ENCODE results near the gene RTN4IP1.
"Not testable (repeated sequence)": the region's sequence is repeated elsewhere in the genome, so short reads cannot be mapped to it uniquely, and the experiment has no call there.

The RTN4IP1 gene

GRCh38 chr6:106613590-106613989, 15.7 kb downstream of the RTN4IP1 start:
- H3K27me3 ChIP-seq (ENCODE audit: low read depth, low read length), result no peaks in the 10 kb centered on the region
- no peak overlapping the region for H3K27ac ChIP-seq (ENCODE audit: low read length)
- H3K36me3 ChIP-seq (ENCODE audit: control insufficient read depth in 1 of 2, insufficient read depth in 2 of 2, low read length in 2 of 2), result peaks cover 0 to 19% of the 10 kb centered on the region in 2 donors
- no peaks in the 10 kb centered on the region for H3K4me1 ChIP-seq (ENCODE audit: control insufficient read depth in 1 of 2, insufficient read depth in 2 of 2, low read length in 2 of 2)
- H3K9me3 ChIP-seq (ENCODE audit: control insufficient read depth in 1 of 2, low read length in 2 of 2), result no peaks in the 10 kb centered on the region
- H3K4me3 ChIP-seq (ENCODE audit: low read depth in 1 of 2, low read length in 2 of 2), result no peak overlapping the region

GRCh38 chr6:106612671-106613416, 16.5 kb downstream of the RTN4IP1 start:
- Histone ChIP-seq H3K27me3 (ENCODE audit: low read depth, low read length) (no peaks in the 10 kb centered on the region), H3K27ac (ENCODE audit: low read length) (no peak overlapping the region), H3K9me3 (ENCODE audit: control insufficient read depth in 1 of 2, low read length in 2 of 2) (no peaks in the 10 kb centered on the region), H3K4me1 (ENCODE audit: control insufficient read depth in 1 of 2, insufficient read depth in 2 of 2, low read length in 2 of 2) (no peaks in the 10 kb centered on the region), H3K36me3 (ENCODE audit: control insufficient read depth in 1 of 2, insufficient read depth in 2 of 2, low read length in 2 of 2) (peaks cover 0 to 15% of the 10 kb centered on the region in 2 donors), H3K4me3 (ENCODE audit: low read depth in 1 of 2, low read length in 2 of 2) (no peak overlapping the region)

- no peaks in the 10 kb centered on the region for H3K27me3 ChIP-seq (ENCODE audit: low read depth, low read length)
- H3K4me3 ChIP-seq (ENCODE audit: low read depth in 1 of 2, low read length in 2 of 2), result no peak overlapping the region
- H3K27ac ChIP-seq (ENCODE audit: low read length), result no peak overlapping the region
- H3K4me1 ChIP-seq (ENCODE audit: control insufficient read depth in 1 of 2, insufficient read depth in 2 of 2, low read length in 2 of 2), result no peaks in the 10 kb centered on the region
- no peaks in the 10 kb centered on the region for H3K9me3 ChIP-seq (ENCODE audit: control insufficient read depth in 1 of 2, low read length in 2 of 2)
- peaks cover 0 to 11% of the 10 kb centered on the region in 2 donors for H3K36me3 ChIP-seq (ENCODE audit: control insufficient read depth in 1 of 2, insufficient read depth in 2 of 2, low read length in 2 of 2)
Measured at GRCh38 chr6:106611030-106611429, 18.3 kb downstream of the RTN4IP1 start.

GRCh38 chr6:106609699-106610098, 19.6 kb downstream of the RTN4IP1 start:
- no peaks in the 10 kb centered on the region for H3K9me3 ChIP-seq (ENCODE audit: control insufficient read depth in 1 of 2, low read length in 2 of 2)
- H3K27ac ChIP-seq (ENCODE audit: low read length), result no peak overlapping the region
- peaks cover 0 to 12% of the 10 kb centered on the region in 2 donors for H3K36me3 ChIP-seq (ENCODE audit: control insufficient read depth in 1 of 2, insufficient read depth in 2 of 2, low read length in 2 of 2)
- H3K27me3 ChIP-seq (ENCODE audit: low read depth, low read length), result no peaks in the 10 kb centered on the region
- no peak overlapping the region for H3K4me3 ChIP-seq (ENCODE audit: low read depth in 1 of 2, low read length in 2 of 2)
- H3K4me1 ChIP-seq (ENCODE audit: control insufficient read depth in 1 of 2, insufficient read depth in 2 of 2, low read length in 2 of 2), result no peaks in the 10 kb centered on the region

DNA sequence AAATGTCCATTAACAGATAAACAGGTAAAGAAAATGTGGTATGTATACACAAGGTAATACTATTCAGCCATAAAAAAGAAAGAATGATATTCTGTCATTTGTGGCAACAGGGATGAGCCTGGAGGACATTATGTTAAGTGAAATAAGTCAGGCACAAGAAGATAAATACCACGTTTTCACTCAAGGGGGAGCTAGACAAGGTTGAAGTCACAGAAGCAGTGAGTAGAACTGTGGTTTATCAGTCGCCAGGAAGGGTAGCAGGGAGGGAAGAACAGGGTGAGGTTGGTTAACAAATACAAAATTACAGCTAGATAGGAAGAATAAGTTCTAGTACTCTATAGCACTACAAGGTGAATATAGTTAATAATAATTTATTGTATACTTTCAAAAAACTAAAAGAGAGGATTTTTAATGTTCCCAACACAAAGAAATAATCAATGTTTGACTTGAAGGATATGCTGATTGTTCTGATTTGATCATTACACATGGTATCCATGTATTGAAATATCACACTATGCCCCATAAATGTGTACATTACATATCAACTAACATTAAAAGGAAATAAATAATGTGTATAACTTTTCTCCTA, 21.1 kb downstream of the RTN4IP1 start:
- Histone ChIP-seq H3K36me3 (ENCODE audit: control insufficient read depth in 1 of 2, insufficient read depth in 2 of 2, low read length in 2 of 2) (peaks cover 0 to 11% of the 10 kb centered on the region in 2 donors), H3K4me1 (ENCODE audit: control insufficient read depth in 1 of 2, insufficient read depth in 2 of 2, low read length in 2 of 2) (no peaks in the 10 kb centered on the region), H3K27me3 (ENCODE audit: low read depth, low read length) (no peaks in the 10 kb centered on the region), H3K27ac (ENCODE audit: low read length) (no peak overlapping the region), H3K9me3 (ENCODE audit: control insufficient read depth in 1 of 2, low read length in 2 of 2) (no peaks in the 10 kb centered on the region), H3K4me3 (ENCODE audit: low read depth in 1 of 2, low read length in 2 of 2) (no peak overlapping the region)

- no peaks in the 10 kb centered on the region for H3K27me3 ChIP-seq (ENCODE audit: low read depth, low read length)
- no peaks in the 10 kb centered on the region for H3K9me3 ChIP-seq (ENCODE audit: control insufficient read depth in 1 of 2, low read length in 2 of 2)
- no peak overlapping the region for H3K27ac ChIP-seq (ENCODE audit: low read length)
- no peak overlapping the region for H3K4me3 ChIP-seq (ENCODE audit: low read depth in 1 of 2, low read length in 2 of 2)
- H3K36me3 ChIP-seq (ENCODE audit: control insufficient read depth in 1 of 2, insufficient read depth in 2 of 2, low read length in 2 of 2), result peaks cover 0 to 27% of the 10 kb centered on the region in 2 donors
- H3K4me1 ChIP-seq (ENCODE audit: control insufficient read depth in 1 of 2, insufficient read depth in 2 of 2, low read length in 2 of 2), result no peaks in the 10 kb centered on the region
Measured at GRCh38 chr6:106600329-106600728, 29.0 kb downstream of the RTN4IP1 start.

DNA sequence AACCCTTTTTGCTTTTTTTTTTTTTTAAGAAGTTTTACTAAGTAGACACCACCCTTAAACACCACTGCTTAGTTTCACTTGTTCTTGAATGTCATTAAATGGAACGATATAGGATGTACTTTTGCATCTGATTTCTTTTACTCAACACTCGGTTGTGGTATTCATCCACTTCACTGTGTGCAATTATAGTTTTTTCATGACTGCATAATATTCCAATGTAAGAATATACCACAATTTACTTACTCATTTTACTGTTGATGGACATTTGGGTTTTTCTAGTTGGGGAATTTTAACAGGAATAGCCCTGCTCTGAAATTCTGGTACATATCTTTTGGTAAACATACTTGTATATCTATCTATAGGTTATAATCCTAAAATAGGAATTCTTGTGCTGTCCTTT, 29.9 kb downstream of the RTN4IP1 start:
- Histone ChIP-seq H3K27me3 (ENCODE audit: low read depth, low read length) (no peaks in the 10 kb centered on the region), H3K27ac (ENCODE audit: low read length) (no peak overlapping the region), H3K4me1 (ENCODE audit: control insufficient read depth in 1 of 2, insufficient read depth in 2 of 2, low read length in 2 of 2) (no peaks in the 10 kb centered on the region), H3K9me3 (ENCODE audit: control insufficient read depth in 1 of 2, low read length in 2 of 2) (no peaks in the 10 kb centered on the region), H3K36me3 (ENCODE audit: control insufficient read depth in 1 of 2, insufficient read depth in 2 of 2, low read length in 2 of 2) (peaks cover 0 to 24% of the 10 kb centered on the region in 2 donors), H3K4me3 (ENCODE audit: low read depth in 1 of 2, low read length in 2 of 2) (no peak overlapping the region)

- Histone ChIP-seq H3K27ac (ENCODE audit: low read length) (no peak overlapping the region), H3K4me3 (ENCODE audit: low read depth in 1 of 2, low read length in 2 of 2) (no peak overlapping the region), H3K36me3 (ENCODE audit: control insufficient read depth in 1 of 2, insufficient read depth in 2 of 2, low read length in 2 of 2) (peaks cover 21 to 34% of the 10 kb centered on the region in 2 donors), H3K9me3 (ENCODE audit: control insufficient read depth in 1 of 2, low read length in 2 of 2) (no peaks in the 10 kb centered on the region), H3K4me1 (ENCODE audit: control insufficient read depth in 1 of 2, insufficient read depth in 2 of 2, low read length in 2 of 2) (no peaks in the 10 kb centered on the region), H3K27me3 (ENCODE audit: low read depth, low read length) (no peaks in the 10 kb centered on the region)
Measured at GRCh38 chr6:106591111-106591825, 38.0 kb downstream of the RTN4IP1 start.

GRCh38 chr6:106588937-106589336, 40.4 kb downstream of the RTN4IP1 start:
- H3K27ac ChIP-seq (ENCODE audit: low read length); H3K4me3 ChIP-seq (ENCODE audit: low read depth in 1 of 2, low read length in 2 of 2); H3K4me1 ChIP-seq (ENCODE audit: control insufficient read depth in 1 of 2, insufficient read depth in 2 of 2, low read length in 2 of 2); H3K9me3 ChIP-seq (ENCODE audit: control insufficient read depth in 1 of 2, low read length in 2 of 2); H3K27me3 ChIP-seq (ENCODE audit: low read depth, low read length): not testable (repeated sequence)
- peaks cover 21 to 34% of the 10 kb centered on the region in 2 donors for H3K36me3 ChIP-seq (ENCODE audit: control insufficient read depth in 1 of 2, insufficient read depth in 2 of 2, low read length in 2 of 2)

DNA sequence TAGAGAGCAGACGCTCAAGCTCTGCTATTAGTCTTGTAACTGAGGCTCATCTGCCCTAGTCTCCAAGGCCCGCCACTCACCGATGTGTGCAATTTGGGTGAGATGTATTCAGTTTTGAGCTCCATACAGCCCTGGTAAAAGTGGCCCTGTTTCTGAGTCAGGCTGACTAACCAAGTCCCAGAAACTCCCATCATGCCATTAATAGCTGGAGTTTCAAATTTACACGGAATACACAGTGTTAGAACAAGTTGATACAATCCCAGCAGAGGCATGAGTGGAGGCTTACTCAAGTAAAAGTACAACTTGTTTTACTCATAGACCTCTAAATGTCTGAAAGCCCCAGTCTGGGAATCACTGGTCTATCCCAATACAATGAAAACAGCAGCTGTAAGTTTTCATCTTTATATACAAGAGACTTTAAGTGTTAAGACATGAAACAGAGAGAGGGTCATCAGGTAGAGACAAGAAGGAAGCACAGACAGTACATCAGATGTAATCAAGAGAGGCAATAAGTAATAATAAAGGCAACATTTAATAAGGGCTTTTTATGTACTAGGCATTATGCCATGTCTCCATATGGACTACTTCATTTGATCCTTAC, 42.4 kb downstream of the RTN4IP1 start:
- Histone ChIP-seq H3K4me3 (ENCODE audit: low read depth in 1 of 2, low read length in 2 of 2) (no peak overlapping the region), H3K9me3 (ENCODE audit: control insufficient read depth in 1 of 2, low read length in 2 of 2) (no peaks in the 10 kb centered on the region), H3K36me3 (ENCODE audit: control insufficient read depth in 1 of 2, insufficient read depth in 2 of 2, low read length in 2 of 2) (peaks cover 26 to 46% of the 10 kb centered on the region in 2 donors)

GRCh38 chr6:106581468-106581867, 47.8 kb downstream of the RTN4IP1 start:
- Histone ChIP-seq H3K27me3 (ENCODE audit: low read depth, low read length) (no peaks in the 10 kb centered on the region), H3K4me3 (ENCODE audit: low read depth in 1 of 2, low read length in 2 of 2) (no peak overlapping the region), H3K27ac (ENCODE audit: low read length) (no peak overlapping the region), H3K36me3 (ENCODE audit: control insufficient read depth in 1 of 2, insufficient read depth in 2 of 2, low read length in 2 of 2) (peaks cover 5 to 32% of the 10 kb centered on the region in 2 donors), H3K4me1 (ENCODE audit: control insufficient read depth in 1 of 2, insufficient read depth in 2 of 2, low read length in 2 of 2) (no peaks in the 10 kb centered on the region), H3K9me3 (ENCODE audit: control insufficient read depth in 1 of 2, low read length in 2 of 2) (no peaks in the 10 kb centered on the region)

More for the DNA sequence above, 42.4 kb downstream of the RTN4IP1 start:
- Histone ChIP-seq H3K4me1 (ENCODE audit: control insufficient read depth in 1 of 2, insufficient read depth in 2 of 2, low read length in 2 of 2) (no peaks in the 10 kb centered on the region), H3K27me3 (ENCODE audit: low read depth, low read length) (no peaks in the 10 kb centered on the region), H3K27ac (ENCODE audit: low read length) (no peak overlapping the region)
